CD4-positive, alpha-beta memory T cell (primary cell): ENCODE measurements around the gene XIST. TPM values are rescaled to one million over a fixed set of nuclear protein-coding genes. Genes with fewer than 3 reads are reported as not detected.
A peak's percentile ranks its signal among the peaks of the same experiment; 100 is the strongest.

Experiments
- CTCF ChIA-PET: fragments of 350-600 bp; sonication (Branson Sonifier 250); formaldehyde crosslinking; loops from one replicate; lab custom pipeline; 2021; ENCODE audit warnings: inconsistent platforms; ENCODE audit not compliant: partially characterized antibody; lab: Charles Lee
- POLR2A ChIA-PET: fragments of 350-600 bp; sonication (Branson Sonifier 250); formaldehyde crosslinking; loops from one replicate; lab custom pipeline; 2021; ENCODE audit not compliant: partially characterized antibody; lab: Charles Lee
- DNase-seq, 5 donors: peaks; one replicate each; pipeline versions ENCODE4 v3.0.0 to v3.0.0-alpha.2; 2020 to 2022; ENCODE audit warnings: mixed read lengths in 1 of 5
- H3K27ac ChIP-seq: one replicate; pipeline ENCODE4 v1.7.0; 2013; ENCODE audit warnings: low read depth, low read length
- H3K27me3 ChIP-seq: 2 replicates; pipeline ENCODE4 v1.7.0; 2013; ENCODE audit warnings: mild to moderate bottlenecking, low read length, moderate library complexity; ENCODE audit not compliant: insufficient read depth
- H3K36me3 ChIP-seq: 2 replicates; pipeline ENCODE4 v1.7.0; 2013; ENCODE audit warnings: mild to moderate bottlenecking, low read length, moderate library complexity; ENCODE audit not compliant: insufficient read depth
- H3K4me1 ChIP-seq: 2 replicates; pipeline ENCODE4 v1.7.0; 2013; ENCODE audit warnings: mild to moderate bottlenecking, low read length, moderate library complexity; ENCODE audit not compliant: insufficient read depth
- H3K4me3 ChIP-seq, 2 donors: one replicate each; pipeline ENCODE4 v1.7.0; 2013; ENCODE audit warnings: low read length in 2 of 2, mild to moderate bottlenecking in 1 of 2
- H3K9me3 ChIP-seq, 2 donors: one replicate each; pipeline ENCODE4 v1.7.0; 2013; ENCODE audit warnings: low read length in 2 of 2, control low read depth in 1 of 2; ENCODE audit not compliant: control insufficient read depth in 1 of 2
- H3K27ac Mint-ChIP-seq, 7 donors: one replicate each; pipeline ENCODE4 v1.8.0; 2020 to 2021; ENCODE audit warnings: mixed read lengths in 7 of 7, mild to moderate bottlenecking in 6 of 7, inconsistent platforms in 3 of 7, moderate library complexity in 3 of 7
- H3K27me3 Mint-ChIP-seq, 2 donors: one replicate each; pipeline ENCODE4 v1.8.0; 2020 to 2021; ENCODE audit warnings: mixed read lengths in 2 of 2
- H3K36me3 Mint-ChIP-seq, 2 donors: one replicate each; pipeline ENCODE4 v1.8.0; 2020 to 2021; ENCODE audit warnings: mixed read lengths in 2 of 2, inconsistent platforms in 1 of 2, mild to moderate bottlenecking in 1 of 2
- H3K4me1 Mint-ChIP-seq, 4 donors: one replicate each; pipeline ENCODE4 v1.8.0; 2020 to 2021; ENCODE audit warnings: mixed read lengths in 4 of 4, mild to moderate bottlenecking in 1 of 4
- H3K4me3 Mint-ChIP-seq, 8 donors: one replicate each; pipeline ENCODE4 v1.8.0; 2020 to 2021; ENCODE audit warnings: mixed read lengths in 8 of 8, mild to moderate bottlenecking in 7 of 8, moderate library complexity in 6 of 8, inconsistent platforms in 3 of 8
- H3K9me3 Mint-ChIP-seq, 8 donors: one replicate each; pipeline ENCODE4 v1.8.0; 2020 to 2021; ENCODE audit warnings: mixed read lengths in 8 of 8, mild to moderate bottlenecking in 5 of 8, inconsistent platforms in 3 of 8, moderate library complexity in 1 of 8
- intact Hi-C: fragments of 100-400 bp; cut with micrococcal nuclease; formaldehyde crosslinking; loops from one replicate; pipeline ENCODE4 v1.15.1; 2023
- polyA plus RNA-seq, 2 donors: library from polyadenylated mRNA; unstranded; fragments of 300-500 nt; fragmentation: Illumina TruSeq; gene quantifications; one replicate each; pipeline ENCODE4 v1.2.3, GENCODE V29; 2021
- total RNA-seq, 2 experiments: library from RNA; stranded (reverse); gene quantifications; one replicate each; pipeline ENCODE4 v1.2.3, GENCODE V29; 2021

Gene XIST
- total and polyA plus RNA-seq, 4 experiments from 2014 or later: 8.1 to 13.0 TPM; not detected in 2

- H3K4me3 Mint-ChIP-seq: peak overlapping the region in 6 of 8 donors; percentile 90 to 96 (median 94)
- peaks cover 0 to 37% (median 16%) of the 10 kb centered on the region in 4 donors for H3K4me1 Mint-ChIP-seq
- H3K4me1 ChIP-seq: no peaks in the 10 kb centered on the region
- H3K36me3 Mint-ChIP-seq: no peaks in the 10 kb centered on the region
- no peaks in the 10 kb centered on the region for H3K9me3 ChIP-seq
- ChIA-PET POLR2A (no interaction called here), CTCF (interaction anchor here (0.9 kb wide), 1 partner anchor 166 kb away, joined by 3 read pairs; no protein-coding TSS in a partner anchor)
- no peak overlapping the region for H3K27ac ChIP-seq
- DNase-seq: peak in 2 of 5 donors; percentile 17 to 18
- no peaks in the 10 kb centered on the region for H3K36me3 ChIP-seq
- intact Hi-C loops: no loop called here
- peak overlapping the region in 5 of 7 donors; percentile 74 to 96 (median 96) for H3K27ac Mint-ChIP-seq
- H3K9me3 Mint-ChIP-seq: no peaks in the 10 kb centered on the region
- no peak overlapping the region for H3K4me3 ChIP-seq
- H3K27me3 Mint-ChIP-seq: no peaks in the 10 kb centered on the region
- no peaks in the 10 kb centered on the region for H3K27me3 ChIP-seq
Observed at GRCh38 chrX:73850124-73851013, 2.1 kb downstream of the XIST start.

GRCh38 chrX:73849073-73849472 is 3.4 kb downstream of the XIST start:
- no peaks in the 10 kb centered on the region for H3K9me3 Mint-ChIP-seq
- ChIA-PET CTCF (no interaction called here), POLR2A (no interaction called here)
- Histone ChIP-seq H3K36me3 (no peaks in the 10 kb centered on the region), H3K9me3 (no peaks in the 10 kb centered on the region), H3K27ac (no peak overlapping the region), H3K4me1 (no peaks in the 10 kb centered on the region), H3K4me3 (no peak overlapping the region), H3K27me3 (no peaks in the 10 kb centered on the region)
- peaks cover 0 to 49% (median 20%) of the 10 kb centered on the region in 4 donors for H3K4me1 Mint-ChIP-seq
- H3K27me3 Mint-ChIP-seq: no peaks in the 10 kb centered on the region
- no peak for DNase-seq
- intact Hi-C loops: no loop called here
- peak overlapping the region in 3 of 7 donors; percentile 1 to 39 (median 36) for H3K27ac Mint-ChIP-seq
- H3K4me3 Mint-ChIP-seq: peak overlapping the region in 6 of 8 donors; percentile 39 to 74 (median 64)
- no peaks in the 10 kb centered on the region for H3K36me3 Mint-ChIP-seq

- no peaks in the 10 kb centered on the region for H3K36me3 Mint-ChIP-seq
- CTCF ChIA-PET: no interaction called here
- H3K4me1 ChIP-seq: no peaks in the 10 kb centered on the region
- no peak overlapping the region for H3K27ac Mint-ChIP-seq
- no peaks in the 10 kb centered on the region for H3K27me3 ChIP-seq
- intact Hi-C loops: no loop called here
- H3K36me3 ChIP-seq: no peaks in the 10 kb centered on the region
- H3K9me3 Mint-ChIP-seq: no peaks in the 10 kb centered on the region
- no peaks in the 10 kb centered on the region for H3K27me3 Mint-ChIP-seq
- no peak for DNase-seq
- peaks cover 0 to 59% (median 24%) of the 10 kb centered on the region in 4 donors for H3K4me1 Mint-ChIP-seq
- no peak overlapping the region for H3K4me3 ChIP-seq
- peak overlapping the region in 5 of 8 donors; percentile 46 to 74 (median 61) for H3K4me3 Mint-ChIP-seq
- no peaks in the 10 kb centered on the region for H3K9me3 ChIP-seq
- no peak overlapping the region for H3K27ac ChIP-seq
- POLR2A ChIA-PET: no interaction called here
Observed at GRCh38 chrX:73847991-73848390, 4.5 kb downstream of the XIST start.

GRCh38 chrX:73847100-73847499 is 5.4 kb downstream of the XIST start:
- H3K4me3 ChIP-seq: no peak overlapping the region
- H3K4me1 ChIP-seq: no peaks in the 10 kb centered on the region
- ChIA-PET CTCF (no interaction called here), POLR2A (no interaction called here)
- no peak overlapping the region for H3K27ac ChIP-seq
- intact Hi-C loops: no loop called here
- Mint-ChIP-seq H3K4me1 (peaks cover 0 to 64% (median 29%) of the 10 kb centered on the region in 4 donors), H3K27ac (no peak overlapping the region), H3K27me3 (no peaks in the 10 kb centered on the region), H3K4me3 (peak overlapping the region in 3 of 8 donors; percentile 11 to 74 (median 23)), H3K9me3 (no peaks in the 10 kb centered on the region), H3K36me3 (no peaks in the 10 kb centered on the region)
- H3K27me3 ChIP-seq: no peaks in the 10 kb centered on the region
- H3K9me3 ChIP-seq: no peaks in the 10 kb centered on the region
- H3K36me3 ChIP-seq: no peaks in the 10 kb centered on the region
- DNase-seq: no peak

GRCh38 chrX:73842541-73843234 is 9.8 kb downstream of the XIST start:
- H3K4me3 Mint-ChIP-seq: peak overlapping the region in 6 of 8 donors; percentile 7 to 74 (median 43)
- intact Hi-C loops: no loop called here
- Histone ChIP-seq H3K4me3 (no peak overlapping the region), H3K27ac (no peak overlapping the region), H3K9me3 (no peaks in the 10 kb centered on the region), H3K36me3 (no peaks in the 10 kb centered on the region), H3K4me1 (no peaks in the 10 kb centered on the region), H3K27me3 (no peaks in the 10 kb centered on the region)
- peak overlapping the region in 2 of 7 donors; percentile 38 to 66 for H3K27ac Mint-ChIP-seq
- POLR2A ChIA-PET: no interaction called here
- CTCF ChIA-PET: no interaction called here
- no peaks in the 10 kb centered on the region for H3K27me3 Mint-ChIP-seq
- H3K9me3 Mint-ChIP-seq: no peaks in the 10 kb centered on the region
- peaks cover 0 to 68% (median 23%) of the 10 kb centered on the region in 4 donors for H3K4me1 Mint-ChIP-seq
- no peaks in the 10 kb centered on the region for H3K36me3 Mint-ChIP-seq
- no peak for DNase-seq

- H3K4me1 Mint-ChIP-seq: peaks cover 0 to 65% (median 22%) of the 10 kb centered on the region in 4 donors
- Histone ChIP-seq H3K27me3 (no peaks in the 10 kb centered on the region), H3K4me3 (no peak overlapping the region), H3K36me3 (no peaks in the 10 kb centered on the region), H3K27ac (no peak overlapping the region), H3K4me1 (no peaks in the 10 kb centered on the region), H3K9me3 (no peaks in the 10 kb centered on the region)
- intact Hi-C loops: no loop called here
- CTCF ChIA-PET: no interaction called here
- POLR2A ChIA-PET: no interaction called here
- H3K27ac Mint-ChIP-seq: no peak overlapping the region
- H3K36me3 Mint-ChIP-seq: peaks cover 0 to 7% of the 10 kb centered on the region in 2 donors
- H3K9me3 Mint-ChIP-seq: no peaks in the 10 kb centered on the region
- peak overlapping the region in 1 of 8 donors; percentile 50 for H3K4me3 Mint-ChIP-seq
- peaks cover 0 to 1% of the 10 kb centered on the region in 2 donors for H3K27me3 Mint-ChIP-seq
- no peak for DNase-seq
Observed at GRCh38 chrX:73841337-73841736, 11.2 kb downstream of the XIST start.
